Measurements from ENCODE around the gene DBNDD2.

DBNDD2 gene

GRCh38 chr20:45365444-45365970, 42.6 kb upstream of the DBNDD2 start:
- Histone ChIP-seq H3K9me2 (replicated peaks; ENCODE audit: insufficient read depth, low read length) (no peaks in the 10 kb centered on the region), H3F3A (ENCODE audit: insufficient read depth) (peaks cover 11% of the 10 kb centered on the region), H3K27ac (ENCODE audit: low read depth, low read length) (no peak overlapping the region), H3K9ac (ENCODE audit: low read length) (no peak overlapping the region), H4K20me1 (ENCODE audit: low read depth, low read length) (no peaks in the 10 kb centered on the region), H2AFZ (ENCODE audit: low read depth, low read length, severe bottlenecking) (no peak overlapping the region), H3K36me3 (ENCODE audit: low read length) (peaks cover 15% of the 10 kb centered on the region; the same call in 1 of the 2 replicates), H3K9me3 (ENCODE audit: insufficient read depth, low read length) (no peaks in the 10 kb centered on the region), H3K79me2 (ENCODE audit: insufficient read depth, low read length) (no peaks in the 10 kb centered on the region; the same call in 1 of the 2 replicates), H3K4me2 (ENCODE audit: low read depth, low read length, poor library complexity, severe bottlenecking) (no peak overlapping the region), H3K27me3 (ENCODE audit: low read length) (no peaks in the 10 kb centered on the region), H3K4me3 (ENCODE audit: insufficient read depth, low read length, poor library complexity, severe bottlenecking) (no peak overlapping the region)
- TF ChIP-seq EZH2phosphoT487 (conservative IDR thresholded peaks at IDR 0.05; ENCODE audit: low read length) (no peak), CTCF (IDR thresholded peaks at IDR 0.05; ENCODE audit: insufficient read depth, low read length, poor library complexity, severe bottlenecking) (no peak)

- no peaks in the 10 kb centered on the region for H3K9me2 ChIP-seq (replicated peaks; ENCODE audit: insufficient read depth, low read length)
- H3K27ac ChIP-seq (ENCODE audit: low read depth, low read length), result no peak overlapping the region
- H3K27me3 ChIP-seq (ENCODE audit: low read length), result no peaks in the 10 kb centered on the region
- no peak for TF ChIP-seq EZH2phosphoT487 (conservative IDR thresholded peaks at IDR 0.05; ENCODE audit: low read length)
- no peak for TF ChIP-seq CTCF (IDR thresholded peaks at IDR 0.05; ENCODE audit: insufficient read depth, low read length, poor library complexity, severe bottlenecking)
- no peak overlapping the region for H3K4me2 ChIP-seq (ENCODE audit: low read depth, low read length, poor library complexity, severe bottlenecking)
- H3K79me2 ChIP-seq (ENCODE audit: insufficient read depth, low read length), result no peaks in the 10 kb centered on the region; the same call in 1 of the 2 replicates
- no peaks in the 10 kb centered on the region for H3K9me3 ChIP-seq (ENCODE audit: insufficient read depth, low read length)
- H3K36me3 ChIP-seq (ENCODE audit: low read length), result peaks cover 15% of the 10 kb centered on the region; the same call in 1 of the 2 replicates
- no peak overlapping the region for H3K9ac ChIP-seq (ENCODE audit: low read length)
- H2AFZ ChIP-seq (ENCODE audit: low read depth, low read length, severe bottlenecking), result no peak overlapping the region
- H4K20me1 ChIP-seq (ENCODE audit: low read depth, low read length), result no peaks in the 10 kb centered on the region
- H3K4me3 ChIP-seq (ENCODE audit: insufficient read depth, low read length, poor library complexity, severe bottlenecking), result no peak overlapping the region
- peaks cover 11% of the 10 kb centered on the region for H3F3A ChIP-seq (ENCODE audit: insufficient read depth)
Observed at GRCh38 chr20:45366192-45366591, 41.9 kb upstream of the DBNDD2 start.

GRCh38 chr20:45366631-45367030, 41.5 kb upstream of the DBNDD2 start:
- Histone ChIP-seq H3K4me2 (ENCODE audit: low read depth, low read length, poor library complexity, severe bottlenecking) (no peak overlapping the region), H3K79me2 (ENCODE audit: insufficient read depth, low read length) (no peaks in the 10 kb centered on the region; the same call in 1 of the 2 replicates), H3K9ac (ENCODE audit: low read length) (no peak overlapping the region), H3F3A (ENCODE audit: insufficient read depth) (peaks cover 11% of the 10 kb centered on the region), H3K27ac (ENCODE audit: low read depth, low read length) (no peak overlapping the region), H4K20me1 (ENCODE audit: low read depth, low read length) (no peaks in the 10 kb centered on the region), H3K36me3 (ENCODE audit: low read length) (peaks cover 15% of the 10 kb centered on the region; the same call in 1 of the 2 replicates), H3K9me3 (ENCODE audit: insufficient read depth, low read length) (no peaks in the 10 kb centered on the region), H3K9me2 (replicated peaks; ENCODE audit: insufficient read depth, low read length) (no peaks in the 10 kb centered on the region), H2AFZ (ENCODE audit: low read depth, low read length, severe bottlenecking) (no peak overlapping the region), H3K4me3 (ENCODE audit: insufficient read depth, low read length, poor library complexity, severe bottlenecking) (no peak overlapping the region), H3K27me3 (ENCODE audit: low read length) (no peaks in the 10 kb centered on the region)
- TF ChIP-seq CTCF (IDR thresholded peaks at IDR 0.05; ENCODE audit: insufficient read depth, low read length, poor library complexity, severe bottlenecking) (no peak), EZH2phosphoT487 (conservative IDR thresholded peaks at IDR 0.05; ENCODE audit: low read length) (no peak)

Data from SU-DHL-6 (cell line).